HG03159 (cell line): ENCODE results near the gene SERINC1.

Experiments used
- ATAC-seq: cut with Tn5 transposase; IDR thresholded peaks from one replicate; pipeline ENCODE4 v1.9.1; 2021; ENCODE audit warnings: mild to moderate bottlenecking, moderate library complexity; ENCODE audit not compliant: unreplicated experiment

SERINC1 gene

DNA sequence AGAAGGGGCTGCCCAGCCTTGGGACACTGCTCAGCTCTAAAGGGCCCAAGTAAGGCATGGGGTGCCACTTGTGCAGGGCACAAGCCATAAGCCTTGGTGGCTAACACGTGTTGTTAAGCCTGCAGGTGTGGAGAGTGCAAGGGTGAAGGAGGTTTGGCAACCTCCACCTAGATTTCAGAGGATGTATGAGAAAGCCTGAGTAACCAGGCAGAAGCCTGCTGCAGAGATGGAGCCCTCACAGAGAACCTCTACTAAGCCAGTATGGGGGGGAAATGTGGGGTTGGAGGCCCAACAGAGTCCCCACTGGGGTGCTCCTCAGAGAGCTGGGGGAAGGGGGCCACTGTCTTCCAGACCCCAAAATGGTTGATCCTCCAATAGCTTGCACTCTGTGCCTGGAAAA is 32.6 kb downstream of the SERINC1 start:
- ATAC-seq: no peak

DNA sequence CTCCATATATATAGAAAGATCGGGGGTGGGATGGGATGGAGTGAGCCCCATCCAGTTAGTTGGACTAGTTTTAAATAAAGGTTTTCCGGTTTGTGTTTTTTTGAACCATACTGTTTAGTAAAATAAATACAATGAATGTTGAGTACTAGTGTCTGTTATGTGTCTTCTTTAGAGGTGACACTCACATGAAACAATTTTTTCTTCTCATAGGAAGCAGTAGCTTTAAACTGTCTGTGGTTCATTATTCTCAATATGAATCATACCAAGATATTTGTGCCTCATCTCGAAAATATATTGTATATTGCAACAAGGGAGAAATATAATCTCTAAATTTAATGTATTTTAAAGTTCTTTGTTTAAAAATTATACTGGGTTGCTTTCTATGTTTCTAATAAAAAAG is 38.8 kb downstream of the SERINC1 start:
- peak; percentile 45 for ATAC-seq

DNA sequence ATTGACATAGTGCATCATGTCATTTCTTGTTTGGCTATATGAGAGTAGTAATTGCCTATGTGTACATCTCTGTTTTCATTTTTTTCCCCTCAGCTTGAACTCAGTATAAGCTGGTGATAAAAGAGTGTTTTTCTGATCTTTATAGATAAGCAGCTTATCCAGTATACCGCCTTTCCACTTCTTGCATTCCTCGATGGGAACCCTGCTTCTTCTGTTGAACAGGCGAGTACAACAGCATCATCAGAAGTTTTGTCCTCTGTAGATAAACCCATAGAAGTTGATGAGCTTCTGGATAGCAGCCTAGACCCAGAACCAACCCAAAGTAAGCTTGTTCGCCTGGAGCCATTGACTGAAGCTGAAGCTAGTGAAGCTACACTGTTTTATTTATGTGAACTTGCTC is 39.8 kb downstream of the SERINC1 start:
- ATAC-seq: no peak

DNA sequence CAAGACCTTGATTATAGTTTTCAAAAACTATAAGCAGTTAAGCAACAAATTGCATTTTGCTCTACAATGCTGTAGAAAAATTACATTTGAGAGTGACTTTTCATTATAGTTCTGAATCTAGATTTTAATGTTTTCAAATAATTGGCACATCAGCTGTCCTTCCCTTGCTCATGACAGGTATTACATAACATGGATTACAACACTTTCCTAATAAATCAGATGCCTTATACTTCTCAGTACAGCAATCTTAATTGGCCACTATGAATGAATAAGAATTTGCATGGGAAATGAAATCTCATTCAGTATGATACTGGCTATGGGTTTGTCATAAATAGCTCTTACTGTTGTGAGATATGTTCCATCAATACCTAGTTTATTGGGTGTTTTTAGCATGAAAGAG is 42.3 kb downstream of the SERINC1 start:
- no peak for ATAC-seq

DNA sequence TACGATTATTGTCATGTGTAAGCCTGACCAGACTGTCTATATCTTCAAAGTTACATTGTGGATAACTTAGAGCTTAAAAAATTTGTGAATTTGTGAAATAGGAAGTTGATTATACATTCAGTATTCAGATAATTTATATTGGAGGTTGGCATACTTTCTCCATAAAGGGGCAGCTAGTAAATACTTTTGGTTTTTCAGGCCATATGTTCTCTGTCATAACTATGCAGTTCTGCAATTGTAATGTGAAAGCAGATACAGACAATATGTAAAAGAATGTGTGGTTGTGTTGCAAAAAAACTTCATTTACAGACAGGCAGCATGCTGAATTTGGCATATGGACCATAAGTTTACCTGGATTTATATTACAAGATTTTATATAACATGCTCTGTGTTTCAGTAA is 42.8 kb downstream of the SERINC1 start:
- no peak for ATAC-seq

DNA sequence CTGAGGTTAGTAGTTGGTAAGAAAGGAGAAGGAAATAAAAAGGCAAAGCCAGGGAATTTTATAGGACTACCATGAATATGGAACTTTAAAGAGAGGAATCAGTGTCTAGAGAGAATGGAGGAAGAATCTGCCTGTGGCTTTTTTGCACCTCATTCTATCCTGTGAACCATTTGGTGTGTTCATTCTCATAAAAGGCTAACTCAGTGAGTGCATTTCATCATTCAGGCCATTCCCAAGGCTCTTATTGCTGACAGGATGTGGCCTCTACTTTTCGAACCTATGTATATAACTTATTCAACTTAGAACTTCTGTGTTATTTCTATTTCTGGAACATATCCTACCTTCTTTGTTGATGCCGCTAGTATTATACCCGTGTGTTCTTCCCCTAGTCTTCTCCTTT is 45.0 kb downstream of the SERINC1 start:
- no peak for ATAC-seq

DNA sequence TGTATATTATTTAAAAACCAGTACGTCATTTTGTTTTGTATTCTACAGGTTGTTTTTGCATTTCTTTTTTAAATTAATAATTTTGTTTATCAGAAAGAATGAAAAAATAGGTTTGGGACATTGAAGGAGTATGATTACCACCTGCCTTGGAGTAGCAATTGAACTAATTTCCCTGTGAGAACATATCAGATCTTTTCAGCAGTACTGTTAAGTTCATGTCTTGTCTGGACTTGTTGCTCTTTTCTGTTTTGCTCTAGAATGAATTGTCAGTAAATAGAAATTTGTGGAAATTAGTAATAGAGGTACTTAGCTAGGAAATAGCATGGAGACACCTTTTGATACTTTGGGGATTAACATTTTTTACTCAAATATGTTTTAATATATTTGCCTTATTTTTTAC is 47.9 kb downstream of the SERINC1 start:
- no peak for ATAC-seq

DNA sequence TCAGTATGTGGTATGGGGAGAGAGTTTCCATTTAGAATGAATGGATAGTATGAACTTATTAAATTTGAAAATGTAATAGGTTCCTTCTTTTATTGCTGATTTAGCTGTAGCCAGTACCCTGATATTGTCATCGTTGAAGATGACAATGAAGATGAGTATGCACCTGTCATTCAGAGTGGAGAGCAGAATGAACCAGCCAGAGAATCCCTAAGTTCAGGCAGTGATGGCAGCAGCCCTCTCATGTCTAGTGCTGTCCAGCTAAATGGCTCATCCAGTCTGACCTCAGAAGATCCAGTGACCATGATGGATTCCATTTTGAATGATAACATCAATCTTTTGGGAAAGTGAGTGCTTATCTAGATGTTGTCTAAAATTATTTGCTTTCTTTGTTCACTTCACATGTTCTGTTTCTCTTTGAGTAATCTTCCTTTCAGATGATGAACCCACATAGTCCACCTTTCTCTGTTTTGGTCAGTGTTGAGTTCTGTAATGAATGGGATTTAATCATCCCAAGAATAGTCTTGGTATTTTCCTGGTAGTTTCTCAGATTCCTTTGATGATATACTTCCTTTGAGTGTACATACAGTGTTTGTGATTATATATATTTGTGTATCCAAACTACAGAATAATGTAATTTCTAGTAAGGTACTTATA is 48.9 kb downstream of the SERINC1 start:
- peak; percentile 85 for ATAC-seq

DNA sequence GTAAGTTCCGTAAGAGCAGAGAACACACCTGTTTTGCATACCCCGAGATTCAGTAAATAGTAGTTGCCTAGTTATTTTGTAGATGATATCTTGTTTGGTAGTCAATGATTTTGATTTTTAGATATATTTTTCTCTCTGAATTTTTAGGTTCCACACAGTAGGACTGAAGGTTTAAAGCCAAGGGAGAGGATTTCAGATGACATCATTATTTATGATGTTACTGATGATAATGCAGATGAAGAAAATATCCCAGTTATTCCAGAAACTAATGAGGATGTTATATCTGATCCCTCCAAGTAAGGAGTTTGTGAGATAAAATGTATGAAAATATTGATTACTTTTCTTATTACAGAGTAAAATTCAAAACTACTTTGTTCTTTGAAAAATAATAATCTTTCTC is 49.6 kb downstream of the SERINC1 start:
- no peak for ATAC-seq

DNA sequence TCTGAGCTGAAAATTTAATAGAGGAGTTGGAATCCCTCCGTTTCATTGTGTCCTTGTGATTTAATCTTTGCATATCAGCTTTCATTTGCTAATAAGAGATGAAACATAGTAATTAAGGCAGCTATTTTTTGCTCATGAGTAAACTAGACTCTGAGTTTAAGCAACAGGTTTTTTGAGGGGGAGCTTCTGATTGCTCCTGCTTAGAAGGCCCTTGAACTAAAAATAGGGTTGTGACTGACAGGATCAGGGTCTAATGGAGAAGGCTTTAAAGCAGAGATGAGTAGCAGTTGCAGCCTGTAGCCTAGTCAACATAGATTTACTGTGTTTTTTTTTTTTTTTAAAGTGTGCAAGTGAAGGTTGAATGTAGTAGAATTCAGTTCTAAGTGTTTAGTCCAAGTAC is 54.8 kb downstream of the SERINC1 start:
- ATAC-seq: no peak

DNA sequence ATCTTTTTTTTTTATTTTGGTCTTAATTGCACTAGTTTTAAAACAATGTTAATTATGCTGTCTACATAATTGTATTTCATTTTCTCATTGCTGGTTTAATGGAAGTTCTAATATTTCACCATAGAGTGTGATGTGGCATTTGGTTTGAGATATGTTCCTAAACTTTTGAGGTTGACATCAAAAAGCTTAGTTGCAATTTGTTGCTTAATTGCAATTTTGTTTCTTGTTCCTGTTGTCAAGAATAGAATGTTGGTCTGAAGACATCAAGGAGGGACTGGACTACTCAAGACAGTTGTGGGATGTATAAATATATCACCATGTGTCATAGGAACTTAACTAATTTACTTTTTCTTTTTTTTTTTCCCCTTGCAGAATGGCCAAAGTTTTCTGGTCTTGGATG is 59.6 kb downstream of the SERINC1 start:
- ATAC-seq: no peak

DNA sequence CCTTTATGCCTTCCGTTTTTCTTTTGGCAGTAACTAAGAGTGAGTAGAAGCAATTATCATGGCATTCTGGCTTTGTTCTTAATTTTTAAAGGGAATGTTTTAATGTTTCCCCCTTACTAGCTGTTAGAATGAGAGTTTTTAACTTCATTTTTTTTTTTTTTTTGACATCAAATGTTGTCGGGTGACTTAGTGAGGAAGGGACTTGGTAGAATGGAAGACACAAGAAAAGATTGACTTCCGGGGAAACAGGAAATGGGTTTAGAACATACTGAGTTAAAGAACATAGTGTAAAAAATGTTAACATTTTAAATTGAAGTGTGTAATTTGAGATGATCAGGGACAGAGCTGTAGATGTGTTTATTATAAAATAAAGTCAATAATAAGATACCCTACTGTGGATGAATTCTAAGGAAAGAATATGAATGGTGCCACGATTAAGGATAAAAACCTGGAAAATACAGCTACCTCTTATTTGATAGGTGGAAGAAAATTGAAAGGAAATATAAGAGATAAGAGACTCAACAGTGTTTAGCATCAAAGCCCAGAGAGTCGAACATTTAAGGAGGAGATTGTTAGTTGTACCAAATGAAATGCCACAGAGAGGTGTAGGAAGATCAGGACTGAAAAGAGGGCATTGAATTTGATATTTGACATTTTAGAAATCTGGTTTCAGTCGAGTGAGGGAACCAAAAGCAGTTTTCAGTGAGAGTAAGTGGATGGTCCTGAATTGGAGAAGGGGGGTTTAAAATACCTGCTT is 62.7 kb downstream of the SERINC1 start:
- ATAC-seq: no peak

DNA sequence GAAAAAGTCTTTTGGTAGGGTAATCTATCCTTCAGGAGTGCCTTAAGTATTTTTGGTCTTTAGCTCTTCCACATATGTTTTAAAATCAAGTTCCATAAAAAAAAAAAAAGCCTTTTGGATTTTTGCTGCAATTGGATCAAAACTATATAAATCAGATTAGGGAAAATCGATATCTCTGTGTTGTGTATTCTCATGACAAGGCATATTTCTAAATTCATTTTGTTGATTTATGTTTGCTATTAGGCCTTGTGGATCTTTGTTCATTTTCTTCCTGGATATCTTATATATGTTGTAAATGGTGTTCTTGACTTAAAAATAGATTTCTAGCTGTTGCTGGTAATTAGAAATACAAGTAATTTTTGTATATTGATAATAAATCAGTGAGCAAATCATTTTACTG is 63.4 kb downstream of the SERINC1 start:
- no peak for ATAC-seq

DNA sequence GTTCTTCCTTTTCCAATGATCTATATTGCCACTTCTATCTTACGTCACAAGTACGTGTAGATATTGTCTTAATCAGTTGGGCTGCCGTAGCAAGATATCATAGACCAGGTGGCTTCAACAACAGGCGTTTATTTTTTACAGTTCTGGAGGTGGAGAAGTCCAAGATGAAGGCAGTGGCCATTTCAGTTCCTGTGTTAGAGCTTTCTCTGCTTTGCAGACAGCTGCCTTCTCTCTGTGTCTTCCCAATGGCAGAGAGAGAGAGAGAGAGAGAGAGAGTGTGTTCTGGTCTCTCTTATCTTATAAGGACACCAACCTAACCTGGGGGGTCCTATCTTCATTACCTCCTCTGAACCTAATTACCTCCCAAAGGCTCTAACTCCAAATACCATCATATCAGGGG is 63.9 kb downstream of the SERINC1 start:
- ATAC-seq: no peak

DNA sequence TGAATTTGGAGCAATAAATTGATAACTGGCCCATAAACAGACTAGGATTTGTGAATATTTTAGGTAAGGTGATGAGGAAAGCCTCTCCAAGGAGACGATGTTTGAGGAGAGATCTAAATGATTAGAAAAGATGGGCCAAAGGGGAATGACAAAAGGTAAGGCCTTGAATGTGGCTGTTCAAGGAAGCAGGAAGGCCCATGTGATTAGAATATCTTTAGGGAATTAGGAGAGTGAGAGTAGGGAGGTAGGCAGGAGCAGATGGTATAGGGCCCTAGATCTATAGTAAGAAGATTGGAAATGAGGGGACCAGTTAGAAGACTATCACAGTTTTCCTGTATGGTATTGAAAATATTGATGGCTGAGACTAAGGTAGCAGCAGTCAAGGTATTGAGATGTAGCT is 65.4 kb downstream of the SERINC1 start:
- ATAC-seq: no peak

DNA sequence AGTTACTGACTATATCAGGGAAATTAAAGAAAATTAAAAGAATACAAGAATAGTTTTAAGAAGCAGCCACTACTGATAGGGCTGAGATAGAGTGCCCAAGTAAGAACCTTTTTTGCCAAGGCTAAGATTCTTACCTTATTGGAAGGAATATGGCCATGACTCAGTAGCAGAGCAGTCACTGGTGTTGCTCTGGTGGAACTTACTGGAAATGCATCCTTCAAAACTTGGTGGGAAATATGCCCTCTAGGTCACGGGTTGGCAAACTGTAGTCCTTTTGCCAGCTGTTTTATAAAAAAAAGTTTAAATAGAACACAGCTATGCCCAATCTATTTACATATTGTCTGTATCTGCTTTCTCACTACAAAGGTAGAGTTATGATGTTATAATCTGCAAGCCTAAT is 66.2 kb downstream of the SERINC1 start:
- no peak for ATAC-seq

DNA sequence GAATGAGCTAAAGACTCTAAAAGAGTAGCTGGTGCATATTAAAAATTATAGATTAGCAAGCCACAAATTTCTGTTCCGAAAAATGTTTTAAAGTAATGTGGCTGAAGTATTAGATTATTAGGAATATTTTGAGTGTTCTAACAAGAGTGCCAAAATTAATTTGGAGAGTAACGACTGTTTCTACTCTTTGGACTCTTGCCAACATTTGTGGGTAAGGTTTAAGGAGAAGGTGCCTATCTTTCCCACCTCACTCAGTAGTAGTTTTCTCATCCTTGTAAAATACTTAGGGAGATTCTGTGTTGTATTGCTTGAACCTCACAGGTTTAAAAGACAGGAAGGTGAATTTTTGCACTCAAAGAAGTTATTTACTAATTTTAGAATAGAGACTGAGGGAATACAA is 67.2 kb downstream of the SERINC1 start:
- ATAC-seq: no peak

DNA sequence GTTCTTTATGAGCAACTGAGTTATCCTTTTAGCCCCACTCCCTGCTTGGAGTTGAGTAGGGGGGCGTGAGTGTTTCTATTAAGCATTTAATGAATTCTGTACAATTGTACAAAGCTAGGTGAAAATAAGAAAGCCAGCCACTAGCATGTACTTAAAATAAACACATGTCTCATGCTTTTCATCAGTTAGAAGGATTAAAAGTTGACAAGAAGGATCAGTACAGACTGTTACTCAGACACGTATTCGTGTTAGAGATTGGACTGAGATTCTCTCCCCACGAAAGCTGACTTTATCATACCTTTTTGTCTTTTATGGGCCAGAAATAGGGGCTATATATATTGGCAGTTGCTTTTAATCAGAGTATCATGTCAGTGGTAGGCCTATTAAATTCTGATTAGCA is 70.5 kb downstream of the SERINC1 start:
- ATAC-seq: no peak

DNA sequence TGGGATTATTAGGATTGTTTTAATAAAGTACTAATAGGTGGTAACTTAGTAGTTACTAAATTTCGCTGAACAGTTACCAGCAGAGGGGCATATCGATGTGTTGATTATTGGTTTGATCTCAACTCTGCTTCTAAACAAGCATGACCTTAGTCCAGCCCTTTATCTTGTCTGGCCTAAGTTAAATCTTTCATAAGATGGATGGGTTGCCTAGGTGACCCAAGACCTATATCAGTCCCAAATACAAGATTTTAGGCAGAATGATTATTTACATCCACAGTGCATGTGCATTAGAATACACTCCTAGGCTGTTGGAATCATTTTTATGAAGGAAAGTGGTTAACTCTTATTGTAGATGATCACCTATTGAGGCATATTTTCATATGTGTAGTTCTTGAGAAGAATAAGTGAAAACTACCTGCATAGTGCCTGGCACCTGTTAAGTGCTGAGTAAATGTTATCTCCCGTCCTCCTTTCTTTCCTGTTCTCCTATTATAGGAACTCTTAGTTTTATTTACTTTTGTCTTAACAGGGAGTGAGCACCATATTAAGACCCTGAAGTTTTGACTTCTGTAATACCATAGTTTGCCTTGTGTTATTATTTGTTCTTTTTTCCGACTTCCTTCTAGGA is 71.0 kb downstream of the SERINC1 start:
- no peak for ATAC-seq

DNA sequence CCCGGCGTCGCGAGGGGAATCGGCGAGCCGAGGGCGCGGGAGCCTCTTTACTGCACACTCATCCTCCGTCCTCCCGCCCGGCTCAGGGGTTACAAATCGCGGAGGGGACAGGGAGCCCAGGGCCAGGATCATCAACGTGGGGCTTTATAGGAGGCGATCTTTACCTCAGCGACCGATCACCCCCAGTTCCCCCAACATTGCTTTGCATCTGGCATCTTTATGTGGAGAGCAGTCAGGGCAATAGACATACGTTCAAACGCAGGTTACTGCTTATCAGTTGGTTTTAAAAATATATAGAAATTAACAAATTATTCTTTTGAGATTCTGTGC is 71.5 kb downstream of the SERINC1 start:
- ATAC-seq: peak; percentile 14

DNA sequence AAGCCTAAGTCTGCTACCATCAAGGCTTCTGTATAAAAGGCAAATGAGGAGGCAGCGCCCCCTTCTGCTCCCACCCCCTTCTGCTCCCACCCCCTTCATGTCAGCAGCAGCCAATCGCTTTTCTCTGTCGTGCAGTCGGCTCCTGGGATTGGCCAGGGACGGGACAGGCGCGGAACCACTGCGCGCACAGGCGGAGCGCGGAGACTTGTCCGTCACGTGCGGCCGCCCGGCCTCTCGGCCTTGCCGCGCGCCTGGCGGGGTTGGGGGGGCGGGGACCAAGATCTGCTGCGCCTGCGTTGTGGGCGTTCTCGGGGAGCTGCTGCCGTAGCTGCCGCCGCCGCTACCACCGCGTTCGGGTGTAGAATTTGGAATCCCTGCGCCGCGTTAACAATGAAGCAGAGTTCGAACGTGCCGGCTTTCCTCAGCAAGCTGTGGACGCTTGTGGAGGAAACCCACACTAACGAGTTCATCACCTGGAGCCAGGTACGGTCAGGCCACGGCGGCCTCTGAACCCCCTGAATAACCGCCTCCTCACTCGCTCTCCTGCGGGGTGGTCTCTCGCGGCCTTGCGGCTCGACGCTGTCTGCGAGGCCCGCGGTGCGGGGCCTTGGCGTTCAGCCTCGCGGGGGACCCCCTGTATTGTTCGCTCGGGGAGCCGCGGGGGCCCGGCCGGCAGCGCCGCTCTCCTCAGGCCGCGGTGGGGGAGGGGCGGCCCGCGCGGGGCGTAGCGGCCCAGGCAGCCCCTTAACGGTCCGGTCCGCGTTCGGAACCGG is 72.1 kb downstream of the SERINC1 start, which contains the start of gene HSF2:
TSS of gene HSF2 (plus strand) at position 305 of the 773 bp plus-strand sequence. CDS start at position 391, 86 bp downstream.
- peak; percentile 98 for ATAC-seq

DNA sequence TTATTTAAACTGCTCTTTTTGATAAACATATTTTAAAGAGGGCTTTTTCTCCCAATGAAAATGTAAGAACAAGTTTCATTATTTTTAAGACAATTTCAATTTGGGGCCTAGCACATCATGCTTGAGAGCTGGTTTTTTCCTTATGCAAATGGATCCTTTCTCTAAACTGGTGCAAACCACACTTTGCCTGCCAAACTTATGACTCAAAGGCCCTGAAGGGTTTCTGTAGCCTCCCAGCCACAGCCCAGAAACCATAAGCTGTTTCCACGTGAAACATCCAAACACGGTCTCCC is 72.6 kb downstream of the SERINC1 start:
- ATAC-seq: no peak
